Activated CD4-positive, alpha-beta T cell treated with anti-CD3 and anti-CD28 coated beads, Interleukin-2, Interleukin-4, amounts not matched to agents 100 ng/mL and 50 ng/mL, durations not matched to agents 16 hours and 8 hours (primary cell): ENCODE measurements around the gene CAB39L.
"Not testable (repeated sequence)": the region's sequence is repeated elsewhere in the genome, so short reads cannot be mapped to it uniquely, and the experiment has no call there.

Experiments
- DNase-seq: peaks from one replicate; pipeline ENCODE4 v3.0.0-alpha.2; 2020; ENCODE audit warnings: low spot score

The CAB39L gene

DNA sequence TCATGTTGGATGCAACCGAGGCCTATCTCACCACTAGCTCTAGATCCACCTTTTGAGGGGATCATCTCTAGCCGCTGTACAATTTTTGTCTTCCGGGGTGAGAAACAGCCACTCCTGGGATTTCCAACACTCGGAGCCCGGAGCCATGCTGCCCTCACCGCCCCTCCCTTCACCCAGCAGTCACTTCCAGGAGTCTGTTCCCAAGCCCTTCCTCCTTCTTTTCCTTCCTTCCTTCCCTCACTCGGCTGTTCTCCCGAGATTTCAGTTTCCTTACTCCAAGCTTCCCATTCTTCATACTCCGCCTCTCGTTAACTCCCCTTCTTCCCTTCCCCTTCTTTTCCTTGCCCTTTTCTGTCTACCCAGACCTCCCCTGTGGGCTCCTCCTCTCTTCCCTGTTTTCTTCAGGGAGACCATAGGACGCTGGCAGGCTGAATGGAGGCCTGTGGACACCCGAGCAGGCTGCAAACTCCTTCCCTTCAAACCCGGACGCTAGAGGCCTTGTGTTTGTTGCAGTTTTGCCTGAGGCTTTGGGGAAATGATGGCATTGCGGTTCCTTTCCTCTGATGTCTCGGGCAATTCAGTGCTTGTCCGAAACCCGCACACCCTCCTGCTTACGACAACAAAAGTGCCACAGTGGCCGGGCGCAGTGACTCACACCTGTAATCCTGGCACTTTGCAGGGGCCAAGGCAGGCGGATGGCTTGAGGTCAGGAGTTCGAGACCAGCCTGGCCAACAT, 96.0 kb downstream of the CAB39L start:
- DNase-seq, result no peak

DNA sequence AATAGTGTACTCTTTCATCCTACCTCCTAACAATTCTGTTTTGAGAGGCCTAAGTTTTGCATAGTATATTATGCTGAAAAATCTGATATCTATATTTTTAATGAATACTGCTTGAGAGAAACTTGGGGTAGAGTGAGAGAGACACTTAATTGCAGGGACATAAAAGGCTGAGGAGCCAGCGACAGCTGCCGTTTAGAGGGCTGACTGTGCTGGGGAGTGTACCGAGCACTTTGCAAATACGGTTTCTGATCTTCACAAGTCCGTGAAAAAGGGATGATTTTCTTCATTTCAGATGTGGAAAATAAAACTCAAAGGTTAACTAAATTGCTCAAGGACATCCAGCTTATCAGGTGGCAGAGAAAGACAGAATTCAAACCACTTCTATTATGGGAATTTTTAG, 97.4 kb downstream of the CAB39L start:
- DNase-seq, result no peak

DNA sequence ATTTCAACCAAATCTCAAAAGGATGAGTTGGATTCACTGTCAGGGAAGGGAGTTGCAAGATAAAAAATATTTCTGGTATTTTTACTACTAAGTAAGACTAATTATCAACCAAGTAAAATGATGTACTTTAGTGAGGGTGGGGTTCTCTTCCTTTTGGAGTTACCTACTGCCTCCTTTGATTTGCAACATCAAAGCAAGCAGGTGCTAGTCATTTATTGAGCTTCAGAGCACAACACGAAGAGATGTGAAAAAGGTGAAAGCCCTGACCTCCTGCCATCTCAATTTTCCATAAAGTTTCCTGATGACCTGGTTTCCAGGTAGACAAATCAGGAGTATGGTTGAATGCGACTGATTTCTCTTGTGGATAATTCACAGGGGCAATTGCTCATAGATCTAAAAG, 100.1 kb downstream of the CAB39L start:
- no peak for DNase-seq

DNA sequence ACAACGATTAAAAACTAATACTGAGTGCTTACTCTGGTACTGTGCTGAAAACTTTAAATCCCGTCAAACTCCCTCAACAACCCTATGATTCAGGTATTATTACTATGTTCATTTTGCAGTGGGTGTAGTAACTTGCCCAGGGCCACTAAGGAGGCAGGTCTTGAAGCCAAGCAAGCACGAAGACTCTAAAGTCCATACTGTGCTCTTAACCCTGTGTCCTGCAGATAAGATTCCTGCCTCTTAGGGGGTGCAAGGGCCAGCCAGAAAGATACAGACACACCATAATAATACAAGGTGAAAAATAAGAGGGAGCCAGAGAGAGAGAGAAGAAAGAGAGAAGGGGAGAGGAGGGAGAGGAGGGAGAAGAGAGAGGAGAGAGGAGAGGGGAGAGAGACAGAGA, 100.6 kb downstream of the CAB39L start:
- DNase-seq, result no peak

DNA sequence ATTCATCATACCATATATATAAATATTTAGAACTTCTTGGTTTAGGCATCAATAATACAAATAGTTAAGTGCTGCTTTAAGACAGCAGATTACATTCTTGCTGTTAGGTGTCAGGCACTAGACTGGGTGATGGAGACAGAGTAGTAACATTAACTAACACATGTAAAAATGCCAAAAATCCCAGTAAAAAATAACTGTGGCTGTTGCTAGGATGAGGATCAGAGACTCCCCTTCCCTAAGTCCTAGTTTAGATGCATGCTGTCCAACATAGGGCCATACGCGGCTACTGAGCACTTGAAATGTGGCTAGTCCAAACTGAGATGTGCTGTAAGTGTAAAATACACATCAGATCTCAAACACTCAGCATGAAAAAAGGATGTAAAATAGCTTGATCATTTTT, 101.4 kb downstream of the CAB39L start:
- no peak for DNase-seq

DNA sequence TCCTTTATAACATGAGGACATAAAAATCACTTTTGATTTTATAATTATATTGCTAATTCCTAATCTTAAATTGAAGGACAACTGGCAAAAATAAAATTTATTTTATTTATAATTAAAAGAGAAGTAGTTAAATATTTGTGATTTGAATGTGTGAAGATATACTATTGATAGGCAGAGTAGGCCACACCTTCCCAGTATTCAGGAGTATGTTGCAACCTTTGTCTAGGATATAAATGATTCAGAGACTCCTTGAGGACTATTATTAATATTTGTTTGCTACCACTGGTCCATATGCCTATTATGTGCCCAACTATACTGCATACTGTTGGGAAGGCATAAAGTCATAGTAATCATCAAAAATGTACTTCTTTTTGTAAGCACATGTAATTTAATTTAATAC, 101.9 kb downstream of the CAB39L start:
- no peak for DNase-seq

DNA sequence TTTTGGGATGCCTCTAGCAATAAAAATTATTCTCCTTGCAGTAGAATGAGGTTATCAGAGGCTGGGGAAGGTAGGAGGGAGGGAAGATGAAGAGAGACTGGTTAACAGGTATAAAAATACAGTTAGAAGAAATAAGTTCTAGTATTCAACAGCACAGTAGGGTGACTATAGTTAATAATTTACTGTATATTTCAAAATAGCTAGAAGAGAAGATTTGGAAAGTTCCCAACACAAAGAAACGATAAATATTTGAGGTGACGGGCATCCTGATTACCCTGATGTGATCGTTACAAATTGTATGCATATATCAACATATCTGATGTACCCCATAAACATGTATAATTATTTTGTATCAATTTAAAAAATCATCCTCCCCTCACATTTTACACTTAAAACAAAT, 102.3 kb downstream of the CAB39L start:
- DNase-seq, result no peak

DNA sequence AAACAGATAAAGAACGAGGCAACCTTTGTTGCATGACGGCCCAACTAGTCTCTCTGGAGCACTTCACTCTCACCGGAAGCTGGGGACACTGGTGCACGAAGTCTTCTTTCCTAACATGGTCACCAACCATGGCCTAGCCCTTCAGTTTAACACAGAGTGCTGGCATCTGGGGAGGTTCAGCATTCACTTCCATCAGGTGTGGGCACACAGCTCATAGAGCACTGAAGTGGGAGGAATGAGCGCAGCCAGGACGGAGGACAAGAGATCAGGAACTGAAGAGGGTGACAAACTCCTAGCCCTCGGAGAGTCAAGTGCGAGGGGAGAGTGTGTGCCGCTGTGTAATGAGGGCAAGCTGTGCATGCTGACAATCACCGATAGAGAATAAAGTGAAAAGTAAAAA, 103.7 kb downstream of the CAB39L start:
- no peak for DNase-seq

DNA sequence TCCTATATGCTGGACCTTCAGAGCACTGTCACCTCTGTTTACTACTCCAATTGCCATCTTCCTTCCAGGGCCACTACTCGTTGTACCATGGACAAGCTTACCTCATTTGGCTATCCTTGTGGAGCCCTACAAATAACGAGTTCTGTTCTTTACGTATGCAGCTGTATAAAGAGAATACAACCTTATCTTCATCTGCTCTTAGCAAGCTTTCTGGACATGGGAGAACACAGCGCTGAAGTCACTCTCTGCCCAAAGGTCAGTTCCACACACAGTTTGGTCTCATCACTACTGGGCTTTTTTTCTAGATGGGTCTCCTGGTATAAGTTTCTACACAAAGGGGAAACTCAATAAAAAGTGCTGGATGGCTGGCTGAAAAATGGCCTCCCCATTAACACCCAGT, 107.2 kb downstream of the CAB39L start:
- no peak for DNase-seq

DNA sequence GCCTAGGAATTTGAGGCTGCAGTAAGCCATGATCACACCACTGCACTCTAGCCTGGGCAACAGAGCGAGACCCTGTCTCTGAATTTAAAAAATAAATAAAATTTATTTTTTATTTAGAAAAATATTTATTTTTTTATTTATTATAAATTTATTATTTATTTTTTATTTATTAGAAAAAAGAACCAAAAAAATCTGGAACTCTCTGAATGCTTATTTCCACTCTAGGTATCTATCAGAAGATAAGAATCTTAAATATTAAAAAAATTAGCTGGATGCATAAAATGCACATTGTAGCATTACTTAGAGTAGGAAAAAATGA, 113.4 kb downstream of the CAB39L start:
- no peak for DNase-seq

DNA sequence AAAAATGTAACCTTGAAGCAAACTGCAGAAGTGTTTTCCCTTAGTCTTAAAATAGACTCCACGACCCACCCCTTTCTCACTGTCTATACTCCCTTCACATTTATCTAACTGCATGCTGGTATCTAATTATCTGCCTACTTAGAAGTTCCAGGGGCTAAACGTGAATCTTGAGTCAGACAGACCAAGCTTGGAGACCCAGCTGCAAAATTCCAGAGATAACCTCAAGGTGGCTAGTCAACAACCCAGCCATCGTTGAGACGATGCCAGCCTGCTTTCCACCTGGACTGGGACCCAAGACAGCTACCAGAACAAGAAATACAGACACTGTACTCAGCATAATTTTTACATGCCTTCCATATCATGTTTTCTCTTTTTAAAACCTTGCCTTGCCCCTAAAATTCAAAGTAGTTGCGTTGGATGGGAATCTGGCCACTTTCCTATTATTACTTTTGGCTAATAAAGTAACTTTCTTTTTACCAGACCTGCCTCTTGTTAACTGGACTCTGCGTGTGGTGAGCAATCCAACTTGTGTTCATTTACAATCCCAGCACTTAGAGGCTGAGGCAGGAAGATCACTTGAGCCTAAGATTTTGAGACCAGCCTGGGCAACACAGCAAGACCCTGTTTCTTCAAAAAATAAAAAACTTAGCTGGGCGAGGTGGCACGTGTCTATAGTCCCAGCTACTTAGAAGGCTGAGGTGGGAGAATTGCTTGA, 113.9 kb downstream of the CAB39L start:
- DNase-seq, result no peak

DNA sequence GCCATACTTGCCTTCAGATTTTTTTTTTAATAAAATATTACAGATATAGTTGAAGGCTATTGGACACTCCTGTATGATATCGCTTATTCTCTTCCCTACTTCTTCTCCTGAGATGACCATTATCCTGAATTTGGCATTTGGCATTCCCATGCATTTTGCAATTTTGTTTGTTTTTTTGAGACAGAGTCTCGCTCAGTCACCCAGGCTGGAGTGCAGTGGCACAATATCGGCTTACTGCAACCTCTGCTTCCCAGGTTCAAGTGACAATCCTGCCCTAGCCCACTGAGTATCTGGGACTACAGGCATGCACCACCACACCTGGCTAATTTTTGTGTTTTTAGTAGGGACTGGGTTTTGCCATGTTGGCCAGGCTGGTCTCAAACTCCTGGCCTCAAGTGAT, 116.7 kb downstream of the CAB39L start:
- not testable (repeated sequence) for DNase-seq

DNA sequence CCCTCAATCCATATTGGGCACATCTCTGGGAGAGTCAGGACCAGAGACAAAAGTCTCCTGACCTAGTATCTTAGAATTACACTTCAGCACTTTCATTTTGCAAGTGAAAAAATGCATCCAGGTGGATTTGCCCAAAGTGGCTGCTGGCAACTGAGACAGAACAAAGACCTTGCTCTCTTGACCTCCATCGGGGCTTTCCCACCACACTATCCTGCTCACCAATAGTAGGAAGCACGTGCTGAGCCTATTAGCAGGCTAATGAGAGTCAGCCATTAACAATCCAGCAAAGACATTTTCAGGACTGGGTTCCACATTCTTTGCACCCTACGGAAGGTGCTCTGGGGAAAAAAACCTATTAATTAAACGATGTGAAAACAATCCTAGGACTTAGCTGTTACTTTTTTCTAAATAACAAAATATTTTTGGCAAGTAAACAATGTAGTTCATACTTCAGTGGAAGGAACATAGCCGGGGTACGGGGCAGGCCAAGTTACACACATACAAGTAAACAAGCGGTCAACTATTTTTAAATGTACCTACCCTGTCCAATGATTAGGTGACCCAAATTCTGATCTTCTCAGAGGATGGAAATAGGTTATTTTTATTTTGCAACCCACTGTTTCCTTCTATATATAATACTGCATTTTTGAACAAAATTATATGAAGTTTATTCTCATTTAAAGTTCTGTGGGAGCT, 117.5 kb downstream of the CAB39L start:
- no peak for DNase-seq

DNA sequence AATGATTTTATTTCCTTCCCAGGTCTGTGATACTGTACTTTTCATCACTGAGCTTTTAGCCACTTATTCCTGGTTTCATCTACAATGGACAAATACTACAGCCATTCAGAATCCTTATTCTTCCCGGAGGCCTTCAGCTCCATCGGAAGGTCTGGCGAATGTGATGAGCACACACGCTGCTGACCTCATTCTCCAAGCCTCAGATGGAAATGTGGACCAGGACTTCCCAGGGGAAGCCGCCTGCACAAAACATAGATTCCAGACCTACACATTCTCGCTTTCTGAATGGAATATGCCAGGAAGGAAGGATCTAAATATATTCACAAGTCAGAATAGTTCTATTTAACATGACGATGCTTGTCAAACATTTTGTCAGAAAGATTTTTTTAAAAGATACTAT, 120.5 kb downstream of the CAB39L start:
- DNase-seq, result no peak

DNA sequence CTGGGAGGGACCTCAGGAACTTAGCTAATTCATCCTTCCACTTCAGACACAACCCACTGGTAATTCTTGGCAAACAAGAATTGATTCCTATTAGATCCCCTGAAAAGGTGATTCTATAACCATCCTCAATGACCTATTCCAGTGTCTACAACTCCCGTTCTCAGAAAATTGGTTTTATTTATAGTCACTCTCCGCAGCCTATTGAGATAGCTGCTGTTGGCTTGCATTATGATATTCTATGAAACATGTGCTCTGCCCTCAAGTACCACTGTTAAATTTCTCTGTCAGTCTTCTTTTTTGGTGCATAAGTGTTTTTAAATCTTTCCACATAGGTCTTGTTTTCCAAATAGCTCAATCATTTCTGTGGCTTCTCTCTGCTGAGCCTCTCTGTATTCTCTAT, 121.2 kb downstream of the CAB39L start:
- DNase-seq, result no peak

DNA sequence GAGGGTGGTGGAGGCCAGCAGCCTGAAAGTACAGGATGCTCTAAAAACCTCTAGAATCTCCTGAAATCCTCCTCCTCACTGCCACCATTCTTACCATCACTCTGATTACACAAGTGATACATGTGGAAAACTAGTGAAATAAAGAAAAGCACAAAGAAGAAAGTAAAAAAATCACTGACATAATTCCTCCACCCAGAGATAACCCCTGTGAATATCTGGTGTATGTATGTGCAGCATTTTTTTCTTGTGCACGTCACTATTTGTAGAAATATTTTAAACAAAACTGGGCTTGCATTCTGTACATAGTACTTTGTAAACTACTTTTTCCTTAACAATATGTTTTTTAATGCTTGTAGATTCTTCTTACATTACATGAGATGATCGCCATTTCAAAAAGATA, 122.9 kb downstream of the CAB39L start:
- no peak for DNase-seq

DNA sequence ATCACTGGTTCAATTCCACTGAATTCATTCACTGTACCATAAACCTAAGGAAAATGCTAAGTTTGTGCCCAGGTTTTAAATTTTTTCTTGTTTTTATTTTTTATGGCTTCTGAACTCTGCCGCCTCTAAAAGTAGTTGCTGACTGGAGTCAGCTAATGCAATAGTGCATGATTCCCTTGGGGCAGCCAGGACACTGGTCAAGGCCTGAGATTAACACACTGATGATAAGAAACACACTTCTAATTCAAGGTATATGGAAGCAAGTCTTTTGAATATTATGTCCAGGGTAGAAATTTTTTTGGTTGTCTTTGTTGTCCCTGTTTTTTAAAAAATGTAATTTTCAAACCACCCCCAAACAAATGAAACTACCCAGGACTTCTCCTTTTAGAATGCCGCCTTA, 123.9 kb downstream of the CAB39L start:
- DNase-seq, result no peak

DNA sequence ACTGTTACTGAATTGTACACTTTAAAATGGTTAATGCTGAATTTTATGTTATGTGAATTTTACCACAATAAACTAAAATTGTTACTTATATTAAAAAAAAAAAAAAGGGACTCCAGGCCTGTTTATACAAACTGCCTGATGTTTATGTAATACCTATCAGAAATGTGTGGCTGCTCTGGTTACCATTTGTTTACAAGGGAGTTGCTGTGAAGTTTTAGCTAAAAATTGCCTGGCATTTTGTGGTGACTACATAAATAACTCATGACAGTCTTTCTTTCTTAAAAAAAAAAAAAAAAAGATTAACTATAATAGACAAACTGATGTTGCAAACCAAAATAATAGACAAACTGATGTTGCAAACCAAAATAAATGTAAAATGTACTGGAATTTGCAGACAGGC, 124.3 kb downstream of the CAB39L start:
- no peak for DNase-seq

DNA sequence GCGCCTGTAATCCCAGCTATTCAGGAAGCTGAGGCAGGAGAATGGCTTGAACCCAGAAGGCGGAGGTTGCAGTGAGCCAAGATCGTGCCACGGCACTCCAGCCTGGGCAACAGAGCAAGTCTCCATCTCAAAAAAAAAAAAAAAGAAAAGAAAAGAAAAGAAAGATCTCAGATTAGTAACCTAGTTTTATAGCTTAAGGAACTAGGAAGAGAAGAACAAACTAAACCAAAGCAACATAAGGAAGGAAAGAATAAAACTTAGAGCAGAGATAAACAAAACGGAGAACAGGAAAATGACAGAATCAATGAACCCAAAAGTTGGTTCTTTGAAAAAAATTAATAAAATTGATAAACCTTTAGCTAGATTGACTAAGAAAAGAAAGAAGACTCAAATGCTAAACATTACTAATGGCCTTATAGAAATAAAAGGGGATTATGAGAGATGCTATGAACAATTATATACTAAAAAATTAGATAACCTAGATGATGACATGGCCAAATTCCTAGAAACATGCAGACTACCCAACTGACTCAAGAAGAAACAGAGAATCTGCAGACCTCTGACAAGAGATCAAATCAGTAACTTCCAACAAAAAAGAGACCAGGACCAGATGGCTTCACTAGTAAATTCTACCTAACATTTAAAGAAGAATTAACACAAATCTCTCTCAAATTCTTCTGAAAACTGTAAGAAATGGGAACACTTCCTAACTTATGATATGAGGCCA, 127.9 kb downstream of the CAB39L start:
- DNase-seq, result no peak

DNA sequence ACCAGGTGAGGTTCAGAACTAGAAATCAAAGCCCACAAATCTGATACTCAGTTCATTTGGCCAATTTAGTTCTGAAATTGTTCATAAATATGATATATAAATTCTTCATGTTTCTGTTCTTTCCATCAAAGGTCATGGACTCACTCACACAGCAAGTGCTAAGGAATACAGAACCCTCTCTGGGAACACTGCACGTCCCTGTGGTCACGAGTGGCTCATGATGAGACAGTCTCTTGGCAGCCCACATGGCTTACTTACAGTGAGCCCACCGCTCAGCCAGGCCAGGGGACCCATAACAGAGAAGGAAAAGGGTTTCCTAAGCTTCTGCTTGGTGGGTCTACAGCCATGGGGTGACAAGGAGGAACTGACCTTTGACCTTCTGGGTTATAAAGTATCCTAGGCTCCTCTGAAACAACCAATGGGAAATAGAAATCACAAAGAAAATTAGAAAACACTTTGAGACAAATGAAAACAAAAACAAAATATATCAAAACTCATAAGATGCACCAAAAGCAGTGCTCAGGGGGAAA, 128.8 kb downstream of the CAB39L start:
- no peak for DNase-seq

DNA sequence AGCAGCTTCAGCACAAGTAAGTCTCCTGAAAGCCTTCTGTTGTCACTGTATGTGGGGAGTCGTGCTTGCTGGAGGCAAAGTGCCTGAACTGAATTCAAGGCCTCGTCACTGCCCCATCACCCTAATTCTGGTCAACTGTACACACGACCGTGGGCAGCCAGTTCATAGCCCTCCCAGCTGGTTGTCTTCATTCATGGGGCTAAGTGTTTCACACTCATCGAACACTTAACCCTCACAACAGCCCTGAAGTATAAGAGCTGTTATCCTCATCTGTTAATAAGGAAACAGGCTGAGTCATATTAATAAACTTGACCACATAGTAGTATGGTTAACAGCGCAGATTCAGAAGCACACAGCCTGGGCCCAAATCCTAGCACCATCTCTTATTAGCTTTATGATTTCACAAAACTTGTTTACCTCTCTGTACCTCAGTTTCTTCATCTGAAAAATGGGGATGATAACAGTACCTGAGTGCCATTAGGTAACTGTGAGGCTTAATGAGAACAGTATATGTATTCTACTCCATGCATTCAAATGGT, 129.5 kb downstream of the CAB39L start:
- DNase-seq, result peak; percentile 9

DNA sequence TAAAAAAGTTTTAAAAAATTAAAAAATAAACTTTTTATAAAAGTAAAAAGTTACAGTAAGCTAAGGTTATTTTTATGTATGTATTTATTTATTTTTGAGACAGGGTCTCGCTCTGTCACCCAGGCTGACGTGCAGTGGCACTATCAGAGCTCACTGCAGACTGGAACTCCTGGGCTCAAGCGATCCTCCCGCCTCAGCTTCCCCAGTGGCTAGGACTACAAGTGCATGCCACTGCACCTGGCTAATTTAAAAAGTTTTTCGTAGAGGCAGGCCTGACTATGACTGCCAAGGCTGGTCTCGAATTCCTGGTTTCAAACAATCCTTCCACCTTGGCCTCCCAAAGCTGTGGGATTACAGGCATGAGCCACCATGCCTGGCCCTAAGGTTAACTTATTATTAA, 132.0 kb downstream of the CAB39L start:
- DNase-seq, result no peak
